ENCODE measurements around the gene ABHD17B. TPM values are rescaled to one million over a fixed set of nuclear protein-coding genes. Genes with fewer than 3 reads are reported as not detected.

ABHD17B gene
- total RNA-seq, 1 experiment from 2014 or later: 21.9 TPM

GRCh38 chr9:71830153-71830552, 80.8 kb downstream of the ABHD17B start:
- CTCF ChIA-PET: interaction anchor here (0.6 kb wide), 1 partner anchor 41 kb away, joined by 3 read pairs; no protein-coding TSS in a partner anchor
- Histone ChIP-seq H3K27ac (no peak overlapping the region), H2AFZ (no peak overlapping the region), H3K27me3 (ENCODE audit: insufficient read depth, low read depth) (no peaks in the 10 kb centered on the region), H3K9me2 (ENCODE audit: insufficient read depth) (no peaks in the 10 kb centered on the region), H3K9me3 (ENCODE audit: insufficient read depth, low read depth) (0 out of 2 replicates have a peak, but pooled peaks cover 3% of the 10 kb centered on the region), H3K4me3 (no peak overlapping the region), H3K4me1 (replicated peaks; ENCODE audit: insufficient read depth) (peaks cover 14% of the 10 kb centered on the region), H3K4me2 (no peak overlapping the region), H3K36me3 (ENCODE audit: low read depth) (no peaks in the 10 kb centered on the region), H3F3A (ENCODE audit: insufficient read depth, low read depth) (no peaks in the 10 kb centered on the region), H4K20me1 (ENCODE audit: insufficient read depth) (no peaks in the 10 kb centered on the region), H3K79me2 (ENCODE audit: low read depth) (no peaks in the 10 kb centered on the region)
- no TSS peak for BruUV-seq (replicated peaks)
- POLR2A ChIA-PET (ENCODE audit: unreplicated experiment): no interaction called here
- intact Hi-C loops (cut with micrococcal nuclease; ENCODE audit: unreplicated experiment): no loop called here
- TF ChIP-seq CTCF (conservative IDR thresholded peaks at IDR 0.05): no peak
- no peak for TF ChIP-seq EZH2 (IDR thresholded peaks at IDR 0.05; ENCODE audit: low read depth)
- no peak for DNase-seq

- no peaks in the 10 kb centered on the region for H3K79me2 ChIP-seq (ENCODE audit: low read depth)
- peak overlapping the region; percentile 0; the same call in 1 of the 2 replicates for H3K4me2 ChIP-seq
- no peaks in the 10 kb centered on the region for H3K27me3 ChIP-seq (ENCODE audit: insufficient read depth, low read depth)
- no peaks in the 10 kb centered on the region for H3K9me2 ChIP-seq (ENCODE audit: insufficient read depth)
- no peaks in the 10 kb centered on the region for H3K36me3 ChIP-seq (ENCODE audit: low read depth)
- H3K4me3 ChIP-seq: no peak overlapping the region
- BruUV-seq (replicated peaks): no TSS peak
- H3K9me3 ChIP-seq (ENCODE audit: insufficient read depth, low read depth): 0 out of 2 replicates have a peak, but pooled peaks cover 2% of the 10 kb centered on the region
- no peak overlapping the region for H2AFZ ChIP-seq
- peak in 1 of 2 experiments; percentile 74 for DNase-seq
- no peaks in the 10 kb centered on the region for H3F3A ChIP-seq (ENCODE audit: insufficient read depth, low read depth)
- H4K20me1 ChIP-seq (ENCODE audit: insufficient read depth): no peaks in the 10 kb centered on the region
- TF ChIP-seq CTCF (conservative IDR thresholded peaks at IDR 0.05) (no peak), EZH2 (IDR thresholded peaks at IDR 0.05; ENCODE audit: low read depth) (no peak)
- ChIA-PET POLR2A (ENCODE audit: unreplicated experiment) (no interaction called here), CTCF (no interaction called here)
- no peak overlapping the region for H3K27ac ChIP-seq
- peaks cover 14% of the 10 kb centered on the region for H3K4me1 ChIP-seq (replicated peaks; ENCODE audit: insufficient read depth)
- intact Hi-C loops (cut with micrococcal nuclease; ENCODE audit: unreplicated experiment): no loop called here
Observed at GRCh38 chr9:71826279-71826678, 84.7 kb downstream of the ABHD17B start.

- no peak for DNase-seq
- BruUV-seq (replicated peaks): no TSS peak
- no peak overlapping the region for H3K27ac ChIP-seq
- no peaks in the 10 kb centered on the region for H3K9me2 ChIP-seq (ENCODE audit: insufficient read depth)
- no peak overlapping the region for H3K4me2 ChIP-seq
- no peaks in the 10 kb centered on the region for H3K79me2 ChIP-seq (ENCODE audit: low read depth)
- H3K9me3 ChIP-seq (ENCODE audit: insufficient read depth, low read depth): no peaks in the 10 kb centered on the region
- H2AFZ ChIP-seq: no peak overlapping the region
- intact Hi-C loops (cut with micrococcal nuclease; ENCODE audit: unreplicated experiment): no loop called here
- TF ChIP-seq CTCF (conservative IDR thresholded peaks at IDR 0.05) (no peak), EZH2 (IDR thresholded peaks at IDR 0.05; ENCODE audit: low read depth) (no peak)
- ChIA-PET POLR2A (ENCODE audit: unreplicated experiment) (no interaction called here), CTCF (no interaction called here)
- H4K20me1 ChIP-seq (ENCODE audit: insufficient read depth): no peaks in the 10 kb centered on the region
- no peak overlapping the region for H3K4me3 ChIP-seq
- no peaks in the 10 kb centered on the region for H3K36me3 ChIP-seq (ENCODE audit: low read depth)
- H3F3A ChIP-seq (ENCODE audit: insufficient read depth, low read depth): no peaks in the 10 kb centered on the region
- H3K4me1 ChIP-seq (replicated peaks; ENCODE audit: insufficient read depth): peaks cover 14% of the 10 kb centered on the region
- no peaks in the 10 kb centered on the region for H3K27me3 ChIP-seq (ENCODE audit: insufficient read depth, low read depth)
Observed at GRCh38 chr9:71824257-71824656, 86.7 kb downstream of the ABHD17B start.
